HL-60 (cell line): ENCODE results near the gene PHLPP1.

Source experiments
- DNase-seq, 2 experiments: peaks; one replicate each; pipeline ENCODE4 v3.0.0-alpha.2; 2010 to 2020; ENCODE audit warnings: low read depth in 1 of 2, low spot score in 1 of 2
- H3K27ac ChIP-seq: fragments of 250-450 bp; sonication (Bioruptor Pico); replicated peaks from 2 replicates; pipeline ENCODE4 v1.5.1; 2020; ENCODE audit warnings: mild to moderate bottlenecking, moderate library complexity
- H3K27me3 ChIP-seq: fragments of 250-450 bp; sonication (Bioruptor Pico); 2 replicates; pipeline ENCODE4 v1.5.1; 2021; ENCODE audit warnings: mild to moderate bottlenecking, moderate library complexity; ENCODE audit not compliant: insufficient read depth, poor library complexity, severe bottlenecking
- H3K4me3 ChIP-seq: replicated peaks from 2 replicates; pipeline ENCODE4 v1.5.1; 2011; ENCODE audit warnings: mild to moderate bottlenecking, control low read depth, low read length; ENCODE audit not compliant: insufficient read depth
- GABPA ChIP-seq: IDR thresholded peaks from 2 replicates; pipeline ENCODE4 v1.6.1; 2012; ENCODE audit warnings: low read depth
- POLR2AphosphoS5 ChIP-seq: IDR thresholded peaks from 2 replicates; pipeline ENCODE4 v1.6.1; 2012; ENCODE audit warnings: low read depth
- SPI1 ChIP-seq: IDR thresholded peaks from 2 replicates; pipeline ENCODE4 v1.6.1; 2012; ENCODE audit warnings: low read depth, mild to moderate bottlenecking, borderline replicate concordance
- TF ChIP-seq, protein P1 (sequence below): IDR thresholded peaks from one replicate; pipeline ENCODE4 v1.5.1; 2011; ENCODE audit warnings: low read length, control low read depth, inconsistent platforms; ENCODE audit not compliant: insufficient read depth
- TF ChIP-seq, protein P2 (sequence below): IDR thresholded peaks from 2 replicates; pipeline ENCODE4 v1.6.1; 2012; ENCODE audit warnings: low read depth; ENCODE audit not compliant: insufficient replicate concordance

Gene PHLPP1

DNA sequence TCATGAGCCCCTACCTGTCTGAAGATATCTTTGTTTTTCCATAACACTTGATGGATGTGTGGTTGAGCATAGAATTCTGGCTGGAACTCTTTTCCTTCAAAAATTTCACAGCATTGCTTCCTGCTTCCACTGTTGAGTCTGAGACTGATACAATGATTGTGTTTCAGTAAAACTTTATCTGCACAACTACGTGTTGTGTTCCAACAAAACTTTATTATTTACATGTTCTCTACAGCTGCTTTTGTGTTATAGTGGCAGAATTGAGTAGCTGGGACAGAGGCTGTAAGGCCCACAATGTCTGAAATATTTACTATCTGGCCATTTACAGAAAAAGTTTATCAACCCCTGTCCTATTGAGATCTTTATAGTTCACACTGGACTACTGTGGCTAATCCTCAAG lies 275.3 kb downstream of the PHLPP1 start:
- H3K27ac ChIP-seq: no peak overlapping the region
- no peak overlapping the region for H3K4me3 ChIP-seq
- TF ChIP-seq SPI1 (no peak), GABPA (no peak), POLR2AphosphoS5 (no peak)
- TF ChIP-seq, protein P1, sequence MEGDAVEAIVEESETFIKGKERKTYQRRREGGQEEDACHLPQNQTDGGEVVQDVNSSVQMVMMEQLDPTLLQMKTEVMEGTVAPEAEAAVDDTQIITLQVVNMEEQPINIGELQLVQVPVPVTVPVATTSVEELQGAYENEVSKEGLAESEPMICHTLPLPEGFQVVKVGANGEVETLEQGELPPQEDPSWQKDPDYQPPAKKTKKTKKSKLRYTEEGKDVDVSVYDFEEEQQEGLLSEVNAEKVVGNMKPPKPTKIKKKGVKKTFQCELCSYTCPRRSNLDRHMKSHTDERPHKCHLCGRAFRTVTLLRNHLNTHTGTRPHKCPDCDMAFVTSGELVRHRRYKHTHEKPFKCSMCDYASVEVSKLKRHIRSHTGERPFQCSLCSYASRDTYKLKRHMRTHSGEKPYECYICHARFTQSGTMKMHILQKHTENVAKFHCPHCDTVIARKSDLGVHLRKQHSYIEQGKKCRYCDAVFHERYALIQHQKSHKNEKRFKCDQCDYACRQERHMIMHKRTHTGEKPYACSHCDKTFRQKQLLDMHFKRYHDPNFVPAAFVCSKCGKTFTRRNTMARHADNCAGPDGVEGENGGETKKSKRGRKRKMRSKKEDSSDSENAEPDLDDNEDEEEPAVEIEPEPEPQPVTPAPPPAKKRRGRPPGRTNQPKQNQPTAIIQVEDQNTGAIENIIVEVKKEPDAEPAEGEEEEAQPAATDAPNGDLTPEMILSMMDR: no peak
- TF ChIP-seq, protein P2, sequence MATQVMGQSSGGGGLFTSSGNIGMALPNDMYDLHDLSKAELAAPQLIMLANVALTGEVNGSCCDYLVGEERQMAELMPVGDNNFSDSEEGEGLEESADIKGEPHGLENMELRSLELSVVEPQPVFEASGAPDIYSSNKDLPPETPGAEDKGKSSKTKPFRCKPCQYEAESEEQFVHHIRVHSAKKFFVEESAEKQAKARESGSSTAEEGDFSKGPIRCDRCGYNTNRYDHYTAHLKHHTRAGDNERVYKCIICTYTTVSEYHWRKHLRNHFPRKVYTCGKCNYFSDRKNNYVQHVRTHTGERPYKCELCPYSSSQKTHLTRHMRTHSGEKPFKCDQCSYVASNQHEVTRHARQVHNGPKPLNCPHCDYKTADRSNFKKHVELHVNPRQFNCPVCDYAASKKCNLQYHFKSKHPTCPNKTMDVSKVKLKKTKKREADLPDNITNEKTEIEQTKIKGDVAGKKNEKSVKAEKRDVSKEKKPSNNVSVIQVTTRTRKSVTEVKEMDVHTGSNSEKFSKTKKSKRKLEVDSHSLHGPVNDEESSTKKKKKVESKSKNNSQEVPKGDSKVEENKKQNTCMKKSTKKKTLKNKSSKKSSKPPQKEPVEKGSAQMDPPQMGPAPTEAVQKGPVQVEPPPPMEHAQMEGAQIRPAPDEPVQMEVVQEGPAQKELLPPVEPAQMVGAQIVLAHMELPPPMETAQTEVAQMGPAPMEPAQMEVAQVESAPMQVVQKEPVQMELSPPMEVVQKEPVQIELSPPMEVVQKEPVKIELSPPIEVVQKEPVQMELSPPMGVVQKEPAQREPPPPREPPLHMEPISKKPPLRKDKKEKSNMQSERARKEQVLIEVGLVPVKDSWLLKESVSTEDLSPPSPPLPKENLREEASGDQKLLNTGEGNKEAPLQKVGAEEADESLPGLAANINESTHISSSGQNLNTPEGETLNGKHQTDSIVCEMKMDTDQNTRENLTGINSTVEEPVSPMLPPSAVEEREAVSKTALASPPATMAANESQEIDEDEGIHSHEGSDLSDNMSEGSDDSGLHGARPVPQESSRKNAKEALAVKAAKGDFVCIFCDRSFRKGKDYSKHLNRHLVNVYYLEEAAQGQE: no peak
- no peak for DNase-seq
- H3K27me3 ChIP-seq: no peaks in the 10 kb centered on the region

DNA sequence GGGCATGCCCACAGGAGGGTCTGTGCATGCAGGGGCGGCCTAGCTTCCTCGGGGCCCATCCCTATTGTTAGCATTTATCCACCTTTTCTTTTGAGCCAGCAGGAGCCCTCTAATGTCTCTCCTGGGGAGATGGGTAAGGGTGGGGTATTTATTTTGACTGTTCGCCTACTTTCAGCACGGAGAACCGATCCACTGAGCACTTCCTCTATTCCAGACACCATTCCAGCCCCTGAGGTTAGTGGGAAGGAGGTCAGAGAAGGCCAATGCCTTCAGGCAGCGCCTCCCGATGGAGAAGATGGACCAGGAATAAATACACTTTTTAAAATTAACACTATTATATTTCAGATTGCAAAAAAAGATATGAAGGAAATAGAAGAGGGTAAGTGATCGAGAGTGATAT lies 276.0 kb downstream of the PHLPP1 start:
- H3K27ac ChIP-seq: no peak overlapping the region
- no peaks in the 10 kb centered on the region for H3K27me3 ChIP-seq
- DNase-seq: no peak
- H3K4me3 ChIP-seq: no peak overlapping the region
- TF ChIP-seq POLR2AphosphoS5 (no peak), SPI1 (peak; percentile 21; the same call in 1 of the 2 replicates), GABPA (no peak)
- TF ChIP-seq, protein P1: no peak
- TF ChIP-seq, protein P2: no peak

DNA sequence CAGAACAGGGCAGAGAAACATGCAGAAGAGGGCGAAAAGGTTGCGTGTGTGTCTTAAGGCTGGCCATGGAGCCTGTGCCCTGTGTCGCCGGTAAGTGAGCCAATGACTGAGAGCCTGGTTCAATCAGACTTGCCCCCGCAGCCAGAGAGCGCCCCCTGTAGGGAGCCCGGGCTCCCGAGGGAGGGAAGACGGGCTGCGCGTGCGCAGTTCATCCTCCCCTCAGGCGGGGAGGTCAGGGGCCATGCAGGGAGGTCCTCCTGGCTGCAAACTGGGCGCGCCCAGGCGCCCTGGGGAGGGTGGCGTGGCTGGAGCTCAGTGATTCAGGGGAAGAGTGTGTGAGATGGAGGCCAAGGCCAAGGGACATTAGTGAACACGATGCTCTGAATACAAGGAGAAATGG lies 276.6 kb downstream of the PHLPP1 start:
- no peak for TF ChIP-seq POLR2AphosphoS5
- TF ChIP-seq, protein P2: no peak
- no peak for TF ChIP-seq SPI1
- TF ChIP-seq, protein P1: no peak
- no peak for TF ChIP-seq GABPA
- no peaks in the 10 kb centered on the region for H3K27me3 ChIP-seq
- H3K27ac ChIP-seq: no peak overlapping the region
- no peak for DNase-seq
- no peak overlapping the region for H3K4me3 ChIP-seq
